Stimulated activated CD8-positive, alpha-beta memory T cell treated with anti-CD3 and anti-CD28 coated beads, Interleukin-15, amount 100 ng/mL, for 4 hours (primary cell): ENCODE data around the gene FGD4.
"Not testable (repeated sequence)": the region's sequence is repeated elsewhere in the genome, so short reads cannot be mapped to it uniquely, and the experiment has no call there.

Source experiments
- DNase-seq, 2 donors: peaks; one replicate each; pipeline ENCODE4 v3.0.0-alpha.2; 2020; ENCODE audit warnings: low read depth in 2 of 2

Gene FGD4

DNA sequence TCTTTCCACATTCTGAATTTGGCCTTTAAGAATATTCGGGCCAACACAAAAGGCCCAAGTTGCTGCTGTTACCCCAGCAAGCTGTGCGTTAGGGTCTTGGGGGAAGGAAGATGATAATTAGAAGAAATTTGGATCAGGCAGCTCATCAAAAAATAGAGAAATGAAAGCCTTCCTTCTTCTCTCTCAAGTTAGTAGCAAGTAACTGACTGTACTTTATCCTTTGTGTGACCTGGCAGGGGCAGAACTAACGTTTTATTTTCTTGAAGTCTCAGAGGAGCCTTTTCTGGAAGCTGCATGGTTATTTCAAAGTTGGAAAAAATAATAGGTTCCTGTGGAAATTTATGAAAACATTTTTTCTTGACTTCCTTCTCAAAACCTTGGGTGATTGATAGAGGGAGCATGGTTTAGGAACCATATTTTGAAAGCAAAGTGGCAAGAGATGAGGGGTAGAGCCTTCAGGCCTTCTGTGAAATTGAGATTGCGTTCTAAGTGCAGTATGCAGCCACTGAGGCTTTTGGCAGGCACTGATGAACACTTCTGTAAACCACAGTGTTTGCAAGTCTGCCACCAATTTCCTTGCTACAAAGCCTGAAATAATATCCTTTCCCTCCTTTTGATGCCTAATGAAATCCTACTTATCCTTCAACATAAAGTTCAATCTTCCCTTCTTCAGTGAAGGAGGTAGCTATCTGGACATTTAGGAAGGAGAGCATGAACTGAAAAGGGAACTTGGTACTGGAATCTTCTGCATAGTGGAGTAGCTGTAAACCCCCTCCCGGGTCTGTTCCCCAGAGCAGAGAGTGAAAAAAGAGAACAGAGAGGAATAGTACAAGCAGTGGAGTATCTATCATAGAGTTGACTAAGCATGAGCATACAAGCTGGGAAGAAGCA lies 123.2 kb downstream of the FGD4 start:
- no peak for DNase-seq

DNA sequence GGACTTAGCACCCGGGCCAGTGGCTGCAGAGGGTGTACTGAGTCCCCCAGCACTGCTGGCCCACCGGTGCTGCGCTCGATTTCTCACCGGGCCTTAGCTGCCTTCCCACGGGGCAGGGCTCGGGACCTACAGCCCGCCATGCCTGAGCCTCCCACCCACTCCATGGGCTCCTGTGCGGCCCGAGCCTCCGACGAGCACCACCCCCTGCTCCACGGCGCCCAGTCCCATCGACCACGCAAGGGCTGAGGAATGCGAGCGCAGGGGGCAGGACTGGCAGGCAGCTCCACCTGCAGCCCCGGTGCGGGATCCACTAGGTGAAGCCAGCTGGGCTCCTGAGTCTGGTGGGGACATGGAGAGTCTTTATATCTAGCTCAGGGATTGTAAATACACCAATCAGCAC lies 126.4 kb downstream of the FGD4 start:
- DNase-seq, result not testable (repeated sequence)

DNA sequence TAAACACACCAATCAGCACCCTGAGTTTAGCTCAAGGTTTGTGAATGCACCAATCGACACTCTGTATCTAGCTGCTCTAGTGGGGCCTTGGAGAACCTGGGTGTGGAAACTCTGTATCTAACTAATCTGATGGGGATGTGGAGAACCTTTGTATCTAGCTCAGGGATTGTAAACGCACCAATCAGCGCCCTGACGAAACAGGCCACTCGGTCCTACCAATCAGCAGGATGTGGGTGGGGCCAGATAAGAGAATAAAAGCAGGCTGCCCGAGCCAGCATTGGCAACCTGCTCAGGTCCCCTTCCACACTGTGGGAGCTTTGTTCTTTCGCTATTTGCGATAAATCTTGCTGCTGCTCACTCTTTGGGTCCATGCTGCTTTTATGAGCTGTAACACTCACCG lies 127.0 kb downstream of the FGD4 start:
- not testable (repeated sequence) for DNase-seq

DNA sequence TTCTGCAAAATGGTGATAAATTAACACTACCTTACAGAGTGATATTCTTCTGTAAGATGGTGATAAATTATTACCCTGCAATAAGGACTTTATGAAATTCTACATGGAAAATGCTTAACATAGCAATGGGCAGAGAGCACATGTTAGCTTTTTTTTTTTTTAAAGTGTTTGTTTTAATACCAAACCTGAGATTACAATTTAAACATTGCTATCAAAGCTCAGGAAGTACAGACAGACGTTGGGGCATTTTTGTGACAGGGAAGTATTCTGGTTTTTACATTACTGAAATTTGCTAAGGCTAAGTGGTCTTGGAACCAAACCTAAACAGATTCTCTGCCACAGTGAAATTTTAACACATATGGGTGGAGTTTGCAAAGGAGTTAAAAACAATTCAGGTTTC lies 133.1 kb downstream of the FGD4 start:
- no peak for DNase-seq

DNA sequence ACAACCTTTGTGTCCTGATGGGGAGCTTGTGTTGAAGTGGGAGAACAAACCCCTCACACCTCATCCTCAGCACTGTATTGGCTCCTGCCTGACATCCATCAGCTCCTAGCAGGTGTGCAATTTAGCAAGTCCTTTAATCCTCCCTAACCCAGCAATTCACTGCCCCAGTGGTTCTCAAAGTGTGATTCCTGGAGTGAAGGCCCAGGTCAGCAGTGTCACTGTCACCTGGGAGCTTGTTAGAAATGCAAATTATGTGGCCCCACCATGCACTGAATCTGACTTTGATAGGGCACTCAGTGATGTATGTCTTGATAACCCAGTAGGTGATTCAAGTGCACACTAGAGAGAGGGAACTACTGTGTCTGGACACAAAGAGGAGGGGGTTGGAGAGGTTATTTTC lies 133.6 kb downstream of the FGD4 start:
- no peak for DNase-seq

DNA sequence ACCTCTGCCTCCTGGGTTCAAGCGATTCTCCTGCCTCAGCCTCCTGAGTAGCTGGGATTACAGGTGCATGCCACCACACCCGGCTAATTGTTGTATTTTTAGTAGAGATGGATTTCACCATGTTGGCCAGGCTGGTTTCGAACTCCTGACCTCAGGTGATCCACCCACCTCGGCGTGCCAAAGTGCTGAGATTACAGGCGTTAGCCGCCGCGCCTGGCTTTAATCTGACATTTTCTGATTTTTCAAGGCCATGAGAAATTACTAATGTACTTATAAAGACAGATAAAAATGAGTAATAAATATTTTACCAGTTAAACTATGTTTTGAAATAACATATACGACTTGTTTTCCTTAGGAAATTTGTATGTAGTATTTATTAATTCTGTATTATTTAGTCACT lies 134.1 kb downstream of the FGD4 start:
- DNase-seq, result not testable (repeated sequence)

DNA sequence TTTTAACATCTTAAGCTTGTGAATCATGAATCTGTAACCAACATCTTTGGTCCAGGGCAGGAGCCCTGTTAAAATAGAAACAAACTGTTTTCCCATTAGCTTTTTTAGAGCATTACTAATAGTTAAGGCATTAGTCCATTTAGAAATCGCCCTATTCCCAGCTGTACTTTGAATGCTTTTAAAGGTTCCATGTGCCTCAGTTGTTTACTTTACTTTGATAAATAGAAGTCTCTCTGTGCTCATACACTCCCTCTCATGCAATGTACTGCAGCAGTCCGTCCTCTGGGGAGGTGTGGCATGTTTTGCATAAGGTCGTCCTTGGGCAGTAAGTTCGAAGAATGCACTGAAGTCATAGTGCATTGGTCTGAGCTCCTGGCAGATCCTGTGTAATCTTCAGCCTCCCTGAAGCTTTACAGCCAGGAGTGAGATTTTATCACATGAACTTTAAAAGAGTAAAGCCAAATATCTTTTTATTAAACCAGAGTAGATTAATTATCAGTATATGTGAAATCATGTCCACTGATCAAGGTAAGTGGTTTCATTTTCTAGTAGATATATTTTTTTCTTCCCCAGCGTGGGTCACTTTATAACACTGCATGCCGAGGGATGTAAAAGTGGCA lies 134.7 kb downstream of the FGD4 start:
- DNase-seq, result no peak

DNA sequence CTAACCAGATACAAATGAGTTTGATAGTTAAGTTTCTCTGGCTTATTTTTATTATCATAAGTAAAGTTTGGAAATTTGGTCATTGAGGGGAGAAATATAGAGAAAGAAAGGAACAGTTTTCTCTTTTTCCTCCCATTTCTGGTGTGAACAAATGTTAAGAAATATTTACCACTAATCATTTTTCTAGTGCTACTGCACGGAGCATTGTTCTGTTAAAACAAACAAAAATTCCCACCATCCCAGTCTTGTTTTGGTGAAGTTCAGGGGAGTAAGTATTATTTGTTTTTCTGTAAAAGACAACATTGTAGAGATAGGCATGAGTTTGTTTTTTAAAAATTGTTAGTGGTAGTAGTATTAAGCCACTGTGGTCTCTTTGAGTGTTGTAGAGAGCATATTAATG lies 135.3 kb downstream of the FGD4 start:
- no peak for DNase-seq

DNA sequence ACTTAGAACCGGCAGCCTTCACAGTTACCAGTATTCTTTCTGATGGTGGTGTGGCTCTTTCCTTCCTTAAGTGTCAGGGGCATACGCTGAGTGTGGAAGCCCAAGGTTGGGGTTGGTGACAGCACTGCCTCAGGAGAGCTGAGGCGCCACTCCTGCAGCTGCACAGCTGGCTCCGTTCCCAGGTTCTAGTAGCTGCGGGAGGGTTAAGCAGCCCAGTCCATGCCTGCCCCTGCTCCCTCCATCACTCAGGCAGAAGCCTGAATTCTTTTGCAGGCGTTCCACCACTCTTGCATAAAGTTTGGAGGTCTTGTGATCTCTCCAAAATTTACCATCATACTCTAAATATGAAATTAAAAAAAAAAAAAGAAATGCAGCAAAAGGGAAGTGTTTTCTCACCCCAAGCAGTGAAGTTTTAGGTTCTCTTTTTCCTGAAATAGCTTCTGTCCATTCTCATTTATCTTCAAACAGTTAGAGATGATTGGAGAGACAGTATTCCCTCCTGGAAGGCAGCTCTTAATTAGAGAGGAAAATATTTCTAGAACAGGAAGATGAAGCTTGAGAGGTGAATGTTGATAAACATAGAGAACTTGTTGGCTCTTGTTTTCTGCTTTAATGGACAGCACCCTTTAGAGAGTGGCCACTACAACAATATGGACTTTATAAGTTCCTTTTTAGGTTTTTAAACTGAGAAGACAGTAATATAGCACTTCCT lies 136.1 kb downstream of the FGD4 start:
- no peak for DNase-seq

DNA sequence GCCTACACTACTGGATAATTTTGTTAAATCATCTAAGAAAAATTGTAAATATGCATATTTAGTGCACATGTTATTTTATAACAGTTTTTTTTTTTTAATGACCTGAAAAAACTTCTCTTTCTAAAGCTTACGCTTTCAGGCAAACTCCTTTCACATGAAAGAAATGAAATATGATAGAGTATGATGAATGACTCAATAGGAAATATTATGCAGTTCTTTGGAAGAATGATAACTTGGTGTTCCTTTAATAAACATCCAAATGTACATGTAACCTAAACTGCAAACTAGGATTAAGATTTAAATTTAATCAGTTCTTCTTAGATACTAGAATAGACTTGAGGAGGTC lies 136.6 kb downstream of the FGD4 start:
- DNase-seq, result no peak

DNA sequence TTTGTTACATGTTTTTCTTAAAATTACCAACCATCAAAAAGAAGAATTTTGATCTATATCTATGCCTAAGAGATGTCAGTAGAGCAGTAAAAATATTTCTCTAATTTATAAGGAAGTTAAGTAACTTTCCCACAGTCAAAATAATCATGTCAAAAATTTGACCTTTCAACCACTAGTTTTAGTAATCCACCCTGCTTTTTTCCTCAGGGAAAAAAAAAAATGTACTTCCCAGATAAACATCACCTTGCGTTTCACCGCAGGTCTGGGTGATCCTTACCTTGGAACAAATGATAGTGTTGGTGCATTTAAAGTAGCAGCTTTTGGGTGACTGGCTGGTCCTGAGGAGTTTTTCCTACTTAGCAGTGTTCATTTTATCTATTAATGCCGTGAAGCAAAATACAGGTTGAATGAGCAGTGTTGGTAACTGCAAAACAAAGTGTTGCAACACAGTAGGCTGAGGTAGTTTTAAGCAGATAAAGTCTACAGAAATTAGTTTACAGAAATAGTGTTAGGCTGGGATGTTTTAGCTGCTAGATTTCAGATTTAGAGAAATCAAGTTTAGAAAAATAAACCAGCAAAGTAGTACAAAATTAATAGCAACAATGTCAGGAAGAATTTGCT lies 142.5 kb downstream of the FGD4 start:
- DNase-seq, result no peak

DNA sequence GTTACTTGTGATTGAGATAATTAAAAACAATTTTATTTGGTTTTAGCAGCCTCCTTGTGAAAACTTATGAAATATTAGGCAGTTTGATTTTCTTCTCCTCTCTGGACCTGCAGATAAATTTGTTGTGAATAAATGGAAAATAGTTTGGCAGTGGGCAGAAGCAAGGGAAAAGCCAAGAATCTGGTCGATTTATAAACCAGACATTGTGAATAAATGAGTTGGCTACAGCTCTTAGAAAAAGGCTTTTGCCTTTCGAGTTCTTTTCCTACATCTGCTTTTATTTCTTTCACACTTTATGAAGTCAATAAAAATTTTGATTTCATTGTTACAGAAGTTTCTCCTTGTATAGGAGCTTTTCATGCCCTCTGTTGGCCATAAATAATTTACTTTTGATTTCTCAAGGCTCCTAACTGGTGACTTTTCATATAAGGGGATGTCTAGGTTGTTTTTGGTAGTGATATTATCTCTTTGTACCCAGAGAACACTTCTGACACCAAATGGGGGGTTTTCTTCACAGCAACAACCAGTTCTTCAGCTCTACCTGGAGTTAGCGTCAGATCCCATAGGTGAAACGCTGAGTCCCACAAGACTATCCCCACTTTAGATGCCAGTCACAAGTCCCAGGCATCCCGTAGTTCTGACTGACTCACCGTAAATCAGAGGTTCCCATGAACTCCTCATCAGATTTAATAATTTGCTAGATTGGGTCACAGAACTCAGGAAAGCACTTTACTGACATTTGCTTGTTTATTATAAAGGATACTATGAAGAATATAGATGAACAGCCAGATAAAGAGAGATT lies 143.3 kb downstream of the FGD4 start:
- no peak for DNase-seq

DNA sequence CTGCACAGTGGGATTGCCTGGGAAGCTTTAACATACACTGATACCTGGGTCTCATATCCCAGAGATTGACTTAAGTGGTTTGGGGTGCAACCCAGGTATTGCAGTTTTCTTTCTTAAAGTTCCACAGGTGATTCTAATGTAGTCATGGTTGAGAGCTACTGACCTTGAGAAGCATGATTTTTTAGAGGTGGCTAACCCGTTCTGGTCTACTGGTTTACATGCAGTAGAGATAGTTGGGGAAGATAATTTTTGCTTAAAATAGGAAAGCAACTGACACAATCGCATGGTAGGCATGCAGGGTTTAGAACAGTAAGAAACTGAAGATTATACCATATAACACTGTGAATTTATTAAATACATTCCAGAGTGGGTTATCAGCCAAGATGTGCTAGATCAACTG lies 145.5 kb downstream of the FGD4 start:
- no peak for DNase-seq

DNA sequence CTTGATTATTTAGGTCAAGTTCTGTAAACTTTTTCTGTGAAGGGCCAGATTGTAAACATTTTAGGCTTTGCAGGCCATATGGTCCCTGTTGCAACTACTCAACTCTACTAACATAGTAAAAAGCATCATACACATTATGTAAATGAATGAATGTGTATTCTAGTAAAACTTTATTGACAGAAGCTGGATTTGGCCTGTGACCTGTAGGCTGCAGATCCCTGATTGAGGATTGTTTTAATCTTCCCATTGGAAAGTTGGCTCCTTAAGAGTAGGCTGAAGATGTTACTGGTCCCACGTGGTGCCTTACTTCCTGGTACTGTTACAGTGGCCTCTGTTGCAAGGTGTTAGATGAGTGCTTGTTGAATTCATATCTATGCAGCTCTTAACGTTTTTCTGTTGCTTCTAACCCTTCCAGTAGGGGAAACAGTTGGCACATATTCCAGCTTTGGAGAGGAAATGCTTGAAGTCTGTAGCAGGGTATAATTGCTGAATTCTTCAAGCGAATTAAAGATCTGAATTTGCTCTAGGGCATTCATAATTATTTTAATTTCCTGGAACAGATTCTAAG lies 146.1 kb downstream of the FGD4 start:
- DNase-seq, result no peak

DNA sequence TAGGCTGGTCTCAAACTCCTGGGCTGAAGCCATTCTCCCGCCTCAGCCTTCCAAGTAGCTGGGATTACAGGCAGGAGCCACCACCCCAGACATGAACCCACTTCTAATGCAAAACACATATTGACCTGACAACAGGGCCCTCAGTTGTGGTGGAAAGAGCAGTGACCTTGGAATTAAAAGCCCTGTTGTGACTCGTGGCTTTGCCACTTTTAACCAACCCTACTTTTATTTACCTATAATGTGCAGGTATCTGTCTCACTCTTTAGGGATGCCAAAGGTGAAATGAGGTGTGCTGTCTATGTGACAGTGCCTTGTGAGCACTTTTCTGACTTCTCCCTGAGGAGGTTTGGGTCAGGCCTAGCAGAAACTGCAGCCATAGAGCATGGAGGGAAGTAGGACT lies 146.9 kb downstream of the FGD4 start:
- DNase-seq, result no peak

DNA sequence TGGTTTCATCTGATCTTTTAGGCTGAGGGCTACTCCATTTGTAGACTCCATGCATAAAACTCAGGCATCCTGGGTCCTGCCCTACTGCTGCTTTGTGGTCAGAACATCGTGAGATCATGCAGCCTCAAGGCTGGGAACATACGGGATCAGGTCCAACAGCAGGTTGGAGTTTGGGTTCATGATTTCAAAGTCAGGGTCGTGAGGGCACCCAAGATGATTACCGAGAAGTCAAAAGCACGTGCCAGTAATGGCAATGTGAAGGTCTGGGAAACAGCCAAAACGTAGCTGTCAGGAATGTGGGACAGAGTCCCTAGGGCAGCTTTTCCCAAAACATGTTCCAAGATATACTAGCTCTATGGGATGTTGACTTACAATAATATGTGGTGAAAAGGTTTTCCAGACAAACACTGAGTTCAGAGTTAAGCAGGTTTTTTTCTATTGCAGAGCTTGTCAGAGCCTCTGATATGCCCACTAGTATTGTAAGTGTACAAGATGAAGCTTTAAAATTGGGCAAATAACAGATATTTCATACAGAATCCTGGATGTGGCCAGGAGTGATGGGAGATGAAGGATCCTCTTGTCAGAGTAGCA lies 149.4 kb downstream of the FGD4 start:
- DNase-seq, result no peak

DNA sequence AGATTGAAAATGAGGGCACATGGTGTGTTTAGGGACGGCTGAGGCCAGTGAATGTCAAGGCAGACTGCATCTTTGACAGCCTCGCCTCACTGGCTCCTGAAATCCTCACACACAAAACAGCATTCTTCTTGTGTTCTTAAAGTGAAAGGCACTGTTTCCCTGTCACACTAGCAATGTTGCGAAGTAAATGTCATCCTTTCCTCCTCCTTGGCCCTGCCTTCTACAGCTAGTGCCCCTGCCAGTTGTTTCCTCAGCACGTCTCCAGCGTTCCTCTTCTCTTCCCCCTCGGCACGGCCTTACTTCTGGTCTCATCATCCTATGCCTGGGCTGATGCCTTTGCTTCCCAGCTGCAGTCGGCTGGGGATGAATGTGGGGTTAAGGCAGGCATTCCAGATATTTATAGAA lies 150.3 kb downstream of the FGD4 start:
- no peak for DNase-seq

DNA sequence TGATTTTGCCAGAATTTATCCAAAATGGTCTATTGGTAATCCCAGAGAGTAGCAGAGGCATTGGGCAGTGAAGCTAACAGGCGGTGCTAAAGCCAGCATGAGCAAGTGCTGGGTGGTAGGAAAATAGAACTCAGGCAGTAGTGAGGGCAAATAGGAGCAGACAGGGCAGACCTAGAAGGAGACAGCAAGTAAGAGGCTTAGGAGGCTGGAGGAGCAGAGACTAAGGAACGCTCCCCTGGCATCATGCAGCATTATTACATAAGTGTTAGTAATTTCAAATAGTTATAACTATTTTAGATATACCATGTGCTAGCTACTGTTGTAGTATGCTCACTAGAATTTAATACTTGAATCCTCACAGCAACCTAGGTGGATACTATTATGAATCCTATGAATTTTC lies 151.7 kb downstream of the FGD4 start:
- no peak for DNase-seq

DNA sequence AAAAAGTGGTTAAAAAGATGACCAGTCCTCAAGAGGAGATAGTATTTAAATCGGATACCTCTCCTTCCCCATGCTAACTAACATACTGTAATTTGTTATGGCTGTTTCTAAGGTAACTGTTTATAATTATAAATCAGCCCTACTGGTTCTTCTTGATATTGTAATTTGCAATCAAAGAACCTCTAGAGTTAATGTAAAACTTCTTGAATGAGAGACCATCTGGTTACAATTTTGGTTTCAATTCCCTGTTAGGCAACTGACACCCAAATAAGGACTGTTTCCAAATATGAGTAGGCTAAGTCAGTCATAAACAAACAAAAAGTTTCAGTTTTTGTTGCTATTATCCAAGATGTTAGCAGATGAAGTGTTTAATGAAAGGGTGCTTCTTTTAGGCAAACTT lies 159.5 kb downstream of the FGD4 start:
- no peak for DNase-seq

DNA sequence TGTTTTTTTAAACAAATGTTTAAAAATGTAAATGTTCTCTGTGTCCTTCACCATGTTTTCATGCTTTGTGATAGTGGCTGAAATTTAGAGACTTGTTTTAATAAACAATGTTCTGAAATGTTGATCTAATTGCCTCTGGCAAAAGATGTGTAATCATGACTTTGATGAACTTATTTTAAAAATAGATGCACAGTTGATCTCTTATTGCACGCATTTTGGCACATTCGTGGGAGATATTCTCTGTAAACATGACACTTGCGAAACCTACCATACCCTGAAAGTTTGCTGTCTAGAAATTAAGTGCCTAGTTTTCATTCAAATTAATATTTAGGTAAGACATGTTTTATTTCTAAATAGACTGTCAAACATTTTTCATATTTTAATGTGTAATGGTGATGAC lies 160.1 kb downstream of the FGD4 start:
- no peak for DNase-seq

DNA sequence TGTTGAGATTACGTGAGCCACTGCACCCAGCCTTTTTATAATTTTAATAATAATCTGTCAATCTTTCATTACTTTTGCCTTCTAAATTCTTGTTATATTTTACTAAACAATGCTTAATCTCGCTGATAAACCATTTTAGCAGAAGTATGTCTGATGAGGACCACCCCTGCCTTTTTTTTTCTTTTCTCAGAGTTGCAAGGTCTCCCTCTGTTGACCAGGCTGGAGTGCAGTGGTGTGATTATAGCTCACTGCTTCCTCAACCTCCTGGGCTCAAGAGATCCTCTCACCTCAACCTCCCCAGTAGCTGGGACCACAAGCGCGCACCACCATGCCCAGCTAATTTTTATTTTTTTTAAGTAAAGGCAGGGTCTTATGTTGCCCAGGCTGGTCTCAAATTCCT lies 161.2 kb downstream of the FGD4 start:
- DNase-seq, result no peak
